Skin of body (tissue), 2 donors: Measurements from ENCODE around the gene MSL3. TPM values are rescaled to one million over a fixed set of nuclear protein-coding genes. Genes with fewer than 3 reads are reported as not detected.

Source experiments
- DNase-seq: peaks from one replicate; lab custom pipeline; 2025; lab: John Stamatoyannopoulos, UW
- total RNA-seq: library from RNA; depleted of rRNA; stranded (reverse); fragments of >200 nt; gene quantifications from one replicate; pipeline ENCODE4 v1.2.3, GENCODE V29; 2014

MSL3 gene
- total RNA-seq, 1 donor from 2014 or later = 12.4 TPM

- DNase-seq = peak; percentile 82
Observed at GRCh38 chrX:11758400-11759171, 549 bp downstream of the MSL3 start.

DNA sequence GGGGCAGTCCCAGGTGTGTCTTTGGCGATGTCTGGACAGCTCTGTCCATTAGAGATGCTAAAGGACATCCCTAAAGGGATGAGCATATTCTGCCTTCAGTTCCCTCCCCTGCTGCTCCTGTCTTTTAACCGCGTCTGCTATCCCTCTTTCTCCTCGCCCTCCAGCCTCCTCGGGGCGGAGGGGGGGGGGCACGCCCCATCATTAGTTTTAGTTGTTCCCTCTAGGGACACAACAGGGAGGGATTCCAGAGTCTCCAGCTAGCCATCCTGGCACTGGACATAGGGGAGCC is 1.1 kb downstream of the MSL3 start:
- DNase-seq = no peak

- DNase-seq = peak; percentile 85
Observed at GRCh38 chrX:11759461-11760311, 1.6 kb downstream of the MSL3 start.

DNA sequence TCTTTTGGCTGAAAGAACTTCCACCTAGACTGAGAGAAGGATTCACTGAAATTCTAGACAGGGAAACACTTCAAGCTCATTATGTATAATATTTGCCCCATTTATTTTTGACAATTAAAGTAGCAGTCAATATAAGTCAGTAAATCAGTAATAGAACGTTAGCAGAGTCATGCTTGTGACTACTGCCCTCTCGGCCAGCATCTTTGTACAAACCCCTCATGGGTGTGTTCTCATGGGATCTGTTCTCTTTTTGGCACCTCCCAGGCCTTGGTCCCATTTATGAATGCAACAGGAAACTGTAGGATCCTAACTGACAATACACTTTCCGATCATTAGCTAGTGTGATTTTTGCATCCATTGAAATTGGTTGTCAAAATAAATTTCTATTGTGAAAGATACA is 2.9 kb downstream of the MSL3 start:
- no peak for DNase-seq

DNA sequence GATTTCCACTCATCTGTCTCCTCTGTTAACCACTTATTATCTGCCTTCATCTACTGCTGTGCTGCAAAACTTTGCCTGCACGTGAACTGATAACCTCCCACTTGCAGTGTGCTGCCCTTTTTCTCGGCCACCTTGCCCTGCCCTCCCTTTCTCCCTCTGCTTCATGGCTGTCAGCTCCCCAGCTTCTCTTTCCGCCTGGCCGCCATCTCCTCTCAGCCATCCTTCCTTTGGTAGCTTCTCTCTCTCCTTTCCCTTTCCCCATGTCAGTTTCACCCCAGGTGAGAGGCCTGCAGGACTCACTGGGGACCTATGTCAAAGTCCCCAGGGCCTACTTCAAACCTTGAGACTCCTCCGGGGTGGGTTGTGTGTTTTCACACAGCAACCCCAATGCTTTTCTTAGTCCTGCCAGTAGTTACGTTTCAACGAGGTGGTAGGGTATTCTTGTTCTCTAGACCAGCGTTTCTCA is 6.6 kb downstream of the MSL3 start:
- DNase-seq = no peak

DNA sequence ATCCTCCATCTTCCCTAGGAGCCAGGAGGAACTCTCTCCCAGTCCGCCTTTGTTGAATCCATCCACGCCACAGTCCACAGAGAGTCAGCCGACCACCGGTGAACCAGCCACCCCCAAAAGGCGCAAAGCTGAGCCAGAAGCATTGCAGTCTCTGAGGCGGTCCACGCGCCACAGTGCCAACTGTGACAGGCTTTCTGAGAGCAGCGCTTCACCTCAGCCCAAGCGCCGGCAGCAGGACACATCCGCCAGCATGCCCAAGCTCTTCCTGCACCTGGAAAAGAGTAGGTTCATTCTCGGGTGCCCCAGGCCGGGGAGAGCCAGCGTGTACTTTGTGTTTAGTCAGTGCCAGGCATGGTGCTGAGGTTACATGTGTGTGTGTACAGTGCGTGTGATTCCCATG is 7.4 kb downstream of the MSL3 start:
- no peak for DNase-seq

DNA sequence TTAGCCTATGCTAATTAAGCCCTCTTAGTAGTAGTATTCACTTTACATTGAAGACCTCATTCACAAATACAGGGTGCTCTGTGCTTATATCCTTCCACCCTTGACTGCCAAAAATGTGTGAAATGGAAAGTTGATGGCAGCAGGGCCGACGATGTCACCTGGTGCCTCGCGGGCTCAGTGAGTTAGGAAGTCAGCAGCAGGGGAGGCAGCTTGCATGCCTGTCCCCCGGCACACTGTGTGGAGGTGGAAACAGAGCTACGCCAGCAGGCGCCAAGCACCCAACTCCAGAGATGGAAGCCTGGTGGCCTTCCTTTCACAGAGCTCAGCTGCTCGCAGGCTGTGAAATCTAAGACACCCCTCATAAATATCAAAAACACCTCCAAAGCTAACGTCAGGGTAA is 8.4 kb downstream of the MSL3 start:
- DNase-seq = no peak

- no peak for DNase-seq
Observed at GRCh38 chrX:11768039-11768438, 10.0 kb downstream of the MSL3 start.

DNA sequence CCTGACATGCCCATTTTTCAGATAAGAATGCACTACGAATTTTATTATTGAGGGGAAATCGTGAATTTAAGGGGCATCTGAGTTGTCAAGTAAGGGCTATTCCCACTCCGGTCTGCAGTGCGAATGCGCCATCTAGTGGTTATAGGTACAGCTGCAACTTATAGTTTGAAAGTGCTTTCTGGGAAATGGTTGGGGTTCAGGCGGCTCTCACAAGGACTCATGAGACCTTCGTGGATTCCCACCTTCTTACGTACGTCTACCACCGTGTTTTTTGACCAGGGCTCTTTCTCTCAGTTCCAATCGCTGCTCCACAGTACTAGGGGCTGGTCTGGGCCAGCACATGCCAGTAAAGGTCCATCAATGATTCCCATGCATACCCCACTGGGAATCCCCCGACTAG is 12.3 kb downstream of the MSL3 start:
- DNase-seq = peak; percentile 45

GRCh38 chrX:11778230-11778629 is 20.2 kb downstream of the MSL3 start:
- DNase-seq = no peak

DNA sequence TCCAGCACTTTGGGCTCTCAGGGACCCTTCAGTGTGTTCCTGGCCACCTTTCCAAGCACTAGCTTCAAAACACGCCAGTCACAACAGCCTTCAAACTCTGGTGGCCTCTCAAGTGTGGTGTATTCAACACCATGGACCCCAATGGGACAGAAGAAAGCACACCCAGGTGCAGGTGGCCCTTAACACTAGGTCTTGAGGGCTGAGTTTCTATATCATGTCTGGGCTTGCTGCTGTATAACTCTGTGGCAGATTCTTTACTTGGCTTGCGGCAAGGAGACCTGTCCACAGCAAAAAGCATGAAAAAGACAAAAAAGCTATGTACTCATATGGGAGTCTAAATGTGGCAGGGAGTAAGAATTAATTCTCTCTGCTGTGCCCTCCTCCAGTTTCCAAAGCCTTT is 23.1 kb downstream of the MSL3 start:
- no peak for DNase-seq

DNA sequence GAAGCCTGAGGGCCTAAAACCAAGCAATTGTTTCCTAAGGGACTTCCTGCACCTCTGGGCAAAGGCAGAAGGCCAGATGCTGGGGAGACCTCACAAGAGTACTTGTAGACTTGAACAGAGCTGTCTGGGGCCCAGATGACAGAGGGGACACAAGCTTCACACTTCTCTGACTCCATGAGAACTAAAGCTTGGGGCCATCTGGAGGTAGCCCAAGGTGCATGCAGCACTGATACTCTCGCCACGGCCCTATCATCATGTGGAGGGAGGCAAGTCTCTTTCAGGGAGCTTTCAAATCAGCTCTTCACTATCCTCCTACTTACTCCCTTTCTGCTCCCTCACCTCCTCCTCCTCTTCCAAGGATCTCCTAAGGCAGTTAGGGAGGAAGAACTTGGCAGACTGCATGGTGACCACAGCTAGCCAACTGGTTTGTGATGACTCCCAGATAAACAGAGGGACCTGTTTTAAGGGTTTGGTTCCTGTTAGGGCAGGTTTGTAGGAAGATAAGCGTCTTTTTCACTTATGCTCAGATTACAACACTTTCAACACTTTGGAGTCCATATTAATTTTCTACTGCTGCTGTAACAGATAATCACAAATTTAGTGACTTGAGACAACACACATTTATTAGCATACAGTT is 23.8 kb downstream of the MSL3 start:
- DNase-seq = no peak

- DNase-seq = no peak
Observed at GRCh38 chrX:11784543-11784942, 26.5 kb downstream of the MSL3 start.

DNA sequence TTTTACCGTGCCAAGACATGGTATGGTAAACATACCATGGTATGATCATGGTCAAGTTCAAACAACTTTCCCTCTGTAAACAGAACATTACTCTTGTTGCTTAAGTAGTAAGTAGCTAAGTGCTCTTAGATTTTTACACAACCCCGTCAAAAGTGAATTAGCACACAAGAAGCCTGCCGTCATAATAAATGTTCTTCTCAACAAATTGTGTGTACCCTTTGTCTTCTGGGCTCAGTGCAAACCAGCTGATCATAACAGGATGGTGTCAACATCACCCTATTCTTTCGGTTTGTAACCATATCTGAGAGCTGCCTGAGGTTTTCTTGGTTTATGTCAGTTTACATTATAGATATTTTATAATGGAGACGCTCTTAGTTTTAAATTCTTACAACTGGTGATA is 28.8 kb downstream of the MSL3 start:
- no peak for DNase-seq

- no peak for DNase-seq
Observed at GRCh38 chrX:11787564-11787963, 29.5 kb downstream of the MSL3 start.

DNA sequence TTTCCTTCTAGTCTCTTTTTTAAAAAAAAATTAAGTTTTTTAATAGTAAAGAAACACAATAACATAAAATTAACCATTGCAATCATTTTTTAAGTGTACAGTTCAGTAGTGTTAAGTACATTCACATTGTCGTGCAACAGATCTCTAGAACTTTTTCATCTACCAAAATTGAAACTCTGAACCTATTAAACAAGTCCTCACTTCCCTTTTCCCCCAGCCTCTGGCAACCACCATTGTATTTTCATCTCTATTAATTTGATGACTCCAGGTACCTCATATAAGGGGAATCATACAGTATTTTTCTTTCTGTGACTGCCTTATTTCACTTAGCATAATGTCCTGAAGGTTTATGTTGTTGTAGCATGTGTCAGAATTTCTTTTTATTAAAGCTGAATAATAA is 31.8 kb downstream of the MSL3 start:
- DNase-seq = no peak

- DNase-seq = no peak
Observed at GRCh38 chrX:11791090-11791489, 33.1 kb downstream of the MSL3 start.

DNA sequence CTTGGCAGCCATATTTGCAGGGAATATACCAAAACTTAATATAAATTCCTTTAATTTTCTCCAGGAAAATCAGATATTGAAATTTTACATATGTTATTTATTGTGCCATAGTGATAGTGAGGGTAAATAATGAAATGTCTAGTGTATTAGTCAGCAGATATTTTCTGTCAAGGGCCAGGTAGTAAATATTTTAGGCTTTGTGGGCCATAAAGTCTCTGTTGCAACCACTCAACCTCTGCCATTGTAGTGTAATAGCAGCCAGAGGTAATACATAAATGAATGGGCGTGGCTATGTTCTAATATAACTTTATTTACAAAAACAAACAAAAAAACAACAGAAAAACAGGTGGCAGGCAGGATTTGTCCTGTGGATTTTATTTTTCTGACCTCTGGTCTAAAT is 33.5 kb downstream of the MSL3 start:
- no peak for DNase-seq

- DNase-seq = no peak
Observed at GRCh38 chrX:11792461-11793421, 34.7 kb downstream of the MSL3 start.

DNA sequence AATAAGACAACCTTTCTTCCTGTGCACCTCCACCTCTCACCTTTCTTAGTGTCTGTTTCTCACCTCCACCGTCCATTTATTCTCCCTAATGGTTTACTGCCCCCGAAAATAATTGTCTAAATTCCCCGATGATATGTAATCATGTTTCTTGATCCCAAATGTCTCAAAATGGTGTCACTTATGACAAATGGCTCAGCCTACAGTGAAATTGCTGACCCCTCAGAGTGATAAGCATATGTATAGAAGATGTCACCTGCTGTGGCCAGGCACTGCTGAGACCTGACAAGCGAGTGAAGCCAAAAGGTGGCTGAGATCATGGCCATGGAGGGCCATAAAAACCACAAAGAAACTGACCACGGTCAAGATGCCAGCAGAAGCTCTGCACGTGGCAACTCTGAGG is 35.7 kb downstream of the MSL3 start:
- no peak for DNase-seq

DNA sequence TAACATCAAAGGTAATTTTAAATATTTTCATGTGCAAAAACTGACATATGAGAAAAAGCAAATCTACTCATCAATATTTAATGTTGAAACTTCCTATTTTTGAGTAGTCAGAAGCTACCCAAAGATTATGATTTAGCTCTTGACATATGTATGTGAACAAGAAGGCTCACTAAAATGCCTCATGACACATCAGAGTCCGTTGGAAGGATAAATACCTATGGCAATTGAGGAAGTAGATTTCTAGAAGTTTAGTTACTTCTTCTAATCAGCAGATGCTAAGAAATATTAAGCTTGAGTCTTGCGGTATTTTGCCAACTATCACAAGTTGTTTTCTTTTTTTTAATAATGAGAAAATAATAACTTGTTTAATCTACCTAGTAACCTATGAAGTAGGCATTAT is 55.3 kb downstream of the MSL3 start:
- no peak for DNase-seq
